Retina (tissue), 1 donor: ENCODE results near the gene MRPL23.

Source experiments
- DNase-seq: peaks from one replicate; pipeline ENCODE4 v3.0.0-alpha.2; 2016

Gene MRPL23

DNA sequence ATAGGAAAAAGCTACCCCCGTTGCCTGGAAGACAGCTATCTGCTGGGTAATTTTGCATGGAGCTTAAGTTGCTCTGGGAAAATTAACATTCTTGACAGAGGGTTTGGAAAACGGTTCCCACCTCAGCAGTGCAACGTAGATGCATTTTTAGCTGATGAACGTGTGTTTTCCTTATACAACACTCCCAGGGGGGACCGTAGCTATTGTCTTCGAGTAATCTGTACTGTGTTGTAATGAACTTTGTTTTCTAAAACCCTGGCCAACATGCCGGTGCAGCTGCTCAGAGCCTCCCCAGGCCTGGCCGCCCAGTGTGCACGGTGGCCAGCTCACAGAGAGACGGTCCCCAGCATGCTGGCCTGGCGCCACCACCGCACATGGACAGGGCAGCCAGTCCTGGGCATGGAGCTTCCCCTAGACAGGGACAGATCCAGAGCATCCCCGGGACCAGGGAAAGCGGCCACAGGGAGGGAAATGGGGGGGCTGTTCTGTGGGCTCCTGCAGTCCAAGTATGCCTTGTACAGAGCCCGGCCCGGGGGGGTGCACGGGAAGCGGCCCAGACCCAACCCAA is 25.5 kb upstream of the MRPL23 start:
- DNase-seq: no peak

DNA sequence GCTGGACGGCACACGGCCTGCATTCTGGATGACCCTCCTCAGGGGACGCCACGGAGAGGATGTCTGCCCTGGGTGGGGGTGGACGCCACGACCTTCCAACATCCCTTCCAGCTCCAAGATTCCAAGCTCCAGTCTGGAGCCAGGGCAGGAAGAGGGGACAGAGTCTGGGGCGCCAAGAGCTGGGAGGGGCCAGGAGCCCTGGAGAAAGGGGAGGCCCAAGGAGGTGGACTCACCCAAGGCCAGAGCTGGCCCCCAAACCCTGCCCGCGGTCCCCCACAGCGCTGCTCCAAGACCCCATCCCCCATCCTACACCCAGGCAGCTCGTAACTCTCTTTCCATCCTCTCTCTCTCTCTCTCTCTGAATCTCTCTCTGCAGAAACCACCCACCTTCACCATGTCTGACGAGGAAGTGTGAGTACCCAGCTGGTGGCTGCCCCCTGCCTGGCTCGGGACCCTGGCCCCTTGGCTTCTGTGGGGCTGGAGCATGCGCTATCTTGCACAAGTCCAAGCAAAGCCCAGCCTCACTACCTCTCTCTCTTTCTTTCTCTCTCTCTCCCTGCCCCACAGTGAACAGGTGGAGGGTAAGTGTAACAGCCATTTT is 24.6 kb upstream of the MRPL23 start:
- no peak for DNase-seq

DNA sequence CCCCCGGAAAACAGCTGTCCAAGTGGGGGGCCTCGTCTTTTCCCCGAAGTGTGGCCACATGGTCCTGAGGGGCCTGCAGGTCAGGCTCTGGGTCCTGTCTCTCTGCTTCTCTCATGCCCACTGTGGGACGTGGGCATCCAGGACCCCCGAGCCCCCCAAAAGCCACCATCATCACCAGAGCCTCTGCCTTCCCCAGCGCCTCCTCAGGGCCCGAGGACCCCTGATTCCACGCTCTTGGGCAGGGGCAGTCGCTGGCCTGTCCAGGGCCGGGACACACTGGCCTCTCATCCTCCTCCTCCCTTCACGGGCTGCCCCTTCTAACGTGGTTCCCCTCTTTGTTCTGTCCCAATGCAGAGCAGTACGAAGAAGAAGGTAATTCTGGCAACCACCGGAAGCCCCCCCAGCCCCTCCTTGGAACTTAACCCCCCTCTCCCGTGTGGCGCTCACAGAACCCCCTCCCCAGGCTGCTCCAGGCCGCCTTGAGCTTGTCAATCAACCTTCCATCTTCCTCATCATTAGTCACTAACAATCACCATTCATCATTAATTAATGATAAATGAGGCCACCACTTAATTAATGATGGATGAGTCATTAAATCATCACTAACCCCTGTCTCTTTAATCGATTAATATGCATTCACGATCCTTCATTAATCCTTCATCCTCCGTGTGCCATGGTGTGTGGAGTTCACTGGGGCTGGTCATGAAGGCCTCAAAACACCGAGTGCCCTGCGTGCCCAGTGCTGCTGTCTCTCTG is 23.8 kb upstream of the MRPL23 start:
- DNase-seq: no peak

DNA sequence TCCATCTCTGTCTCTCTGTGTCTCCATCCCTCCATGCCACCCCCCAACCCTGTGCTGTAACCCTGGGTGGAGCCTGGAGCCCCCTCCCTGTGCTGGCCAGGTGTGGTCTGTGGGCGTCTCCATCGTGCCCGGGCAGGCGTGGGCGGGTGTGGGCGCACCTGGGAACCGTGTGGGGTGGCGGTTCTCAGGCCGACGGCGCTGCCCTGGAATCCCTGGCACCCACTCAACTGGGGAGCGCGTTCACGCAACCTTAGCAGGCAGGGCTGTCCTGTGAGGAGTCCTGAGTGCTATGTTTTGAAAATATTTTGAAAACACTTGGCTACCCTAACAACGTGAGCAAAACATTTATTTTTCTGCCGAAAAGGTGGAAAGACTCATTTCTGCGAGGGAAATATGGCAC is 23.0 kb upstream of the MRPL23 start:
- DNase-seq: no peak

DNA sequence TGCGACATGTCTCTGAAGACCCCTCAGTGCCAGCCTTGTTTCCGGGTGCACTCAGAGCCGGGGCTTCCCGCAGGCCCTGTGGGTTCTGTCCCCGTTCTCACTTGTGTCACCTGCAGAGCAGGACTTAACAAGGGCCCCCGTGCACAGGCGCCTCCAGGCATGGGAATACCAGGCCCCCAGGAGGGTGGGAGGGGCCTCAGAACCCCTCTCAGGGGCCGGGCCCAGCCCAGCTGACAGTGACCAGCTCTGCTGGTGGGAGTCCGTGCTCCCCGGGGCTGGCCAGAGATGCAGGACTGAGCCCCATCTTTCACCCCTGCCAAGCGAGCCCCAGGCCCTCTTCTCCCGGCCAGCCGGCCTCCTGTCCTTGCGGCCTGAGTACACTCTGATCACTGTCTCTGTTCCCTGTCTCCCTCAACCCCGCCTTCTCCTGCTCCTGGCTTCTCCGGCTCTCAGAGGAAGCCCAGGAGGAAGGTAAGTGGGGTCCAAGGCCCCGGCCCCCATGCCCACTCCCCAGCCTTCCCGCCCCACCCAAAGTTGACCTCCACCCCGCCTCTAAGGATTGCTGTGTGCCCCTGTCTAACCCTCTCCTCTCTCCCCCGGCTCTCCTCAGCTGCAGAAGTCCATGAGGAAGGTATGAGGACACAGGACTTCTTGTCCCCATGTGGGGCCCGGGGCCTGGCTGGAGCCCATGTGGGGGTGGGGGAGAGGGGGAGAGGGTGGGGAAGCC is 22.3 kb upstream of the MRPL23 start:
- no peak for DNase-seq

DNA sequence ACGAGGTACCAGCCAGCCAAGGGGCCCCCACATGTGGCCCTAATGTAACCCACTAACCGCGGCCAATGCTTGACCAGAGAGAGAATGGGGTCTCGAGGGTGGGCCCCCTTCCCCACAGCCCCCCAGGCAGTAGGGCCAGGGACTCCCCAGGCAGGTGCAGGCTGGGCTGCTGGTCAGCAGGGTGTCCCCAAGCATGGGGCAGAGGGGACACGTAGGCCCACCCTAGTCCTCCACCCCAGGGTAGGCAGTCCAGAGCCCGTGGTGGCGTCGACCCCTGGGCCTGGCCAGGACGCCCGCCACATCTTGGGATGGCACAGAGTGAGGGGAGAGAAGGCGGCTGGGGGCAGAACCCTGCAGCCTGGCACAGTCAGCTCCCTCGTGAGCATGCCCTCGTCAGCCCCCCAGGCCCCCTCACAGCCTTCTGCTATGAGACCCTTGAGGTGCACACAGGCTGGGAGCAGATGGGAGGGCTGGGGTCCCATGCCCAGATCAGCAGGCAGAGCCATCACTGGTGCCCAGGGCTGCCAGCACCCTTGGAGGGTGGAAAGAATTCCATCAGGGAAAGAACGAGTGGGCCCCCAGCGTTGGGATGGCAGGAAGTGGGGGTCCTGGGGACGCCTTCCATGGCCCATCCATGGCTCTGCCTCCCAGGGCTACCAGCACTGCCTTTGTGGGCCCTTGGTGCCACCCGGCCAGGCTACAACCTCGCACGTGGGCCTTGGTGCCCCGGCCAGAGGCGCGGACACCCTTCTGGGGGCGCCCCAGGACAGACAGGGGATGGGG is 21.6 kb upstream of the MRPL23 start:
- DNase-seq: no peak

DNA sequence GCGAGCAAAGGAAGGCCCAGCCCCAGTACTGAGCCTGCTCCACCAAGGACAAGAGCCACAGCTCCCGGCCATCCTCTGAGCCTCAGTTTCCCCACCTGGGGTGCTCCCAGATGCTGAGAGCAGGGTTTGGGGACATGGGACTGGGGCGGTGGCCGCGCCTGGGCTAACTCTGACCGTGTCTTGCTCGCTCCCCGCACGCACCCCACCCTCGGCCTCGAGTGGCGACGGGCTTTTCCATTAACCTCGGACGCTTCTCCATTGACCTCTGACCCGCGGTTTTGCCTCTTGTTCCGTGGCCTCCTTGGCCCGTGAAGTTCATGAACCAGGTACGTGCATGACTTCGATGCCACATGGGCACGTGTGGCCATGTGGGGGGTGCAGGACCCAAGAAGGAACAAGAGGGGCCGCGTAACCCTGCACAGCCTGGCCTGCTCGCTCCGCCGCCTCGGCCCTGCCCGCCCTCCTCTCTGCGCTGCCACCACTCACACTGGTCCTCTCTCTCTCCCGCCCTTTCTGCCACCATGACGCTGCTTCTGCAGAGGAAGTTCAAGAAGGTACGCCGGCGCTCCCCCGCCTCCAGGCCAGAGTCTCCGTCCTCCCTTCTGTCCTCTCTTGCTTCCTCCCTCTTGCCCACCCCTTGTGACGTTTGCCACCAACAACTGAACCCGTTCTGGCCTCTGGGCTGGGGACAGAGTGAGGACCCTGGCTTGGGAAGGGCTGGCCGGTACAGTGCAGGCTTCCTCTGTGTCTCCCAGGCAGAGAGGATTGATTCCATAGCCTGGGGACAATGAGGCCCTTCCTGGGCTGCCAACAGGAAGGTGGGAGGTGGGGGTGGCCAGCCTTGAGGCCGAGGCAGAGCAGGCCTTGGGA is 20.7 kb upstream of the MRPL23 start:
- DNase-seq: no peak

DNA sequence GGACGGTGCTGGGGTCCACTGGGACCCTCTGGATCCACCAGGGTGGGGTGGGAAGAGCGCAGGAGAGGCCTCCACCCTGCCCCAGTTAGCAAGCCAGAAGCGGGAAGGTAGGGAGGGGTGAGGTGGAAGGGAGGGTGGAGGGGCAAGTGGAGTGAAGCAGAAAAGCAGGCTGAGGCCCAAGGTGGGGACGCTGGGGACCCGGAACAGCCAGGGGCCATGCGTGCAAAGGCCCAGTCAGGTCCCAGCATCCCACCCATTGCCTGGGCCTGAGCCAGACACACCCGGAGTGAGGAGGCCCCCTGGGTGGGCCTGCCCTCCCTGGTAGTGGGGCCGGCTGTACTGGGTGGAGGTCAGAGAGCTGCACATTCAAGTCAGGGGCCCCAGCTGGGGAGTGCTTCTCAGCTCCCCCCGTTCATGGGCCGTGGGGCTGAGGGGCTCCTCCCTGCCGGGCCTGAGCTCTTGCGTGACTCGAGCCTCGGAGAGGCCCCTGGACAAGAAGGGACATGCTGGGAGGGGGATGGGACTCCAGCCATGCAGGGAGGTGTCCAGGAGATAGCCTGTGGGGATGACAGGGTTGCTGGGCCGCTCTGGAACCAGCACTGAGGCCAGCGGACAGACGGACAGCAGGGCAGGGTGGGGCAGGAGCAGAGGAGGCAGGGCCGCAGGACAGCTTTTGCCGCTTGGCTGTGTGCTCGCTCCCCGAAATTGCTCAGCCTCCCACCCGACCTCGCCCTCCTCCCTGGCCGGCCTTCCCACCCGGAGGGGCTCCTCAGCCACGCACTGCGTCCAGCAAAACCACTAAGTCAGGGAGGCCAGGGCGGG is 19.9 kb upstream of the MRPL23 start:
- no peak for DNase-seq

DNA sequence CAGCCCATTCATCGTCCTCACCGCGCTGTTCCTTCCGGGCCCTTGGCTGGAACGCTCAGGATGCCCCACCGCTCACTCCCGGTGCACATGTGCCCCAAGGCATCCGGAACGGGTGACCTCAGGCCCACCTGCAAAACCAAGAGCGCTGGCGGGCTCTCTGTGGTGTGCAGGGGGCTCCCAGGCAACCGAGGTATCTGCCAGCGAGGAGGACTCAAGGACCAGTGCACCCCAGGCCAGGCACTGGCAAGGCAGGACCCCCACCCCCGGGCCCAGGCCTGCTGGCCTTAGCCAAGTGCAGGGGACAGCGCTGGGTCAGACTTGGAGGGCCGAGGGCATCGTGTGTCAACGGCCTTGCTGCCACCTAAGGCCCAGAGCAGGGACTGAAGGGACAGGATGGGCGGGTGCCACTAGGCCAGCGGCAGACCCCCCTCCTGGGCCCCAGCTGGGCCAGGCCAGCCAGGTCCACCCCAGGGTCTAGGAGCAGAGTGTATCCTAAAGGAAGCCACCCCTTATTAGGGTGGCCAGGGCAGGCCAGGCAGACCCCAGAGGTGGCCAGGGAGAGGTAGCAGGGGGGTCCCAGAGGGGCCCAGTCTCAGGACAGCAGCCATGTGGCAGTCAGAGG is 19.2 kb upstream of the MRPL23 start:
- no peak for DNase-seq

DNA sequence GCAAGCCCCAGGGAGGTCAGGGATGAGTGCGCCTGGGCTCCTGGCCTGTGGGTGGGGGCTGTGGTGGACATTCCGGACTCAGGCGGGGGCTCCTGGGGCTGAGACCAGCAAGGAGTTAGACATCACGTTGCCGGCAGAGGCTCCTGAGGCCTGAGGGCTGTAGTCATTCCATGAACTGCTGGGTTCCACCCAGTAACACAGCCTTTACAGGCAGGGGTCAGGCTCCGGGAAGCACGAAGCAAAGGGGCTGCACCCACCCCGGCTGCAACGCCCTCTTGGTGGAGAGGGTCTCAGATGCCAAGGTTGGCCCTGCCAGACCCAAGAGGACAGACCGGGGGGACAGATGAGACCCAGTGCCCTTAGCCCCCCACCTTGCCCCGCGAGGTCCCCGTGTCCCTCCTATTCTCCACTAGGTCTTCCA is 18.7 kb upstream of the MRPL23 start:
- no peak for DNase-seq

DNA sequence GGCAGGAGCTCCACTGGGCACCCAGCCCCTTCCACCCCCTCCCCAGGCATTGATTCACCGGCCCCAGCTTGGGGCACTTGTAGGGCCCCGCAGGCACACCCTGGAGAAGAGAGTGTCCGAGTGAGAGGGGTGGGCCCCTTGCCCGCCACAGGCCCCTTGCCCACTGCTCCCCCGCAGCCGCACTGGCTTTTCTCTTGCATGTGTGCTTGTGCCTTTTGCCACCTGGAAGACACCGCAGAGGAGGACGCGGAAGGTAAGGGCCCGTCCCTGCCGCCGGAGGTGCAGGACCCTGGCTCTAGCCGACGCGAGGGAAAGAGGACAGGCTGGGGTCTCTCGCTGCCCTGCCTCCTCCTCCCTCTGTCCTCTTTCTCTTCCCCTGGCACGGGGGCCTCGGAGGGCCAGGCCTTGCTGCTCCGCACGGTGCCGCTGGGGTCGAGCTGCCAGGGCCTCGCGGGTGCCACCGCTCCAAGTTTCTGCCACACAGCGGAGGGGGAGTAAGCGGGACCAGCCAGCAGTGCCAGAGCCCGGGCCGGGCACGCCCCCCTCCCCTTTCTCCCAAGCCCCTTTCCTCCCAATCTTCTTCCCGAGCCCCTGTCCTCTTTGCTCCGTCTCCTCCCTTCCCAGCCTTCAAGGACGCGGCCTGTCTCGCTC is 18.1 kb upstream of the MRPL23 start:
- DNase-seq: no peak

DNA sequence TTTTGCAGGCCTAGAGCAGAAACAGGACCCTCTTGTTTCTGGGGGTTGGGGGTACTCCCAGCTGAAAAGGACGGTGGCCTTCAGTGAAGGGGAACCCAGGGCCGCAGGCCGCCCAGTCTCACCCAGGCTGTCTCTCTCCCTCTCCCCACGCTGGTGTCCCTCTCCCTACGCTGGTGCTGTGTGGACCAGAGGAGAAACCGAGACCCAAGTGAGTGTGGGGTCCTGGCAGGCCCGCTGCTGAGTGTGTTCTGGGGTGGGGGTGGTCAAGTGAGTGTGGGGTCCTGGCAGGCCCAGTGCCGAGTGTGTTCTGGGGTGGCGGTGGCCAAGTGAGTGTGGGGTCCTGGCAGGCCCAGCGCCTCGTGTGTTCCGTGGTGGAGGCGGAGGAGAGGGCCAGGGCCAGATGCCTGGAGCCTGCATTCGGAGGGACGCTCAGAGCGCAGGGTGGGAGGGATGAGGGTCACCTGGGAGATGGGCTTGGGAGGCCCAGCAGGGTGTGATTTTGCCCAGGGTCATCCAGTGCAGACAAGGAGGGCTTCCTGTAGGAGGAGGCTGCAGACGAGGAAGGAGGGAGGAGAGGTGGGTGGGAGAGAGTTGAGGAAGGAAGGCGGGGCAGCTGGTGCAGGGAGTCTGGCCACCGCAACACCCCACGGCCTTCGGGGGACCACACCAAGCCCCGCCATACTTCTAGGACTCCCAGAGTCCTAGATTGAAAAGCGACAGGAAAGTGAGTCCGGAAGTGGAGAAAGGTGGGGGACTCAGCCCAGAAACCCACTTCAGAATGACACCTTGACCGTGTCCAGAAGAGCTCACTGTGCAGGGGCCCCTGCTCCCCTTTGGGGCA is 17.3 kb upstream of the MRPL23 start:
- DNase-seq: no peak

DNA sequence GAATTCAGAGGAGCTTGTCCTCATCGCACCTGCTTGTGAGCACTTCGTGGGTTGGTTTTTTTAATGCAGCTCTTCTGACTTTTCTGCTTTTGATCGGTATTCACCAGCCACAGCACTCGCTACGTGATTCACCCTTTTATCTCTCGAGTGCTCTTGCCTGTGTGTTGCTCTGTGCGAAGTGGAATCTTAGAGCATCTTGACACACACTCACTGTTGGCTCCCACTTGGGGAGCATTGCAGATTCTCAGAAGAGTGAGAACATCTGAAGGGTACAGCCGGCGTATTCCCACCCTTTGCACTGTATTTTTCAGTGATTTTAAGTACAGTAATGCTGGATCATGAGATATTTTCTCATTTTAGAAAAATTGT is 16.7 kb upstream of the MRPL23 start:
- DNase-seq: no peak

DNA sequence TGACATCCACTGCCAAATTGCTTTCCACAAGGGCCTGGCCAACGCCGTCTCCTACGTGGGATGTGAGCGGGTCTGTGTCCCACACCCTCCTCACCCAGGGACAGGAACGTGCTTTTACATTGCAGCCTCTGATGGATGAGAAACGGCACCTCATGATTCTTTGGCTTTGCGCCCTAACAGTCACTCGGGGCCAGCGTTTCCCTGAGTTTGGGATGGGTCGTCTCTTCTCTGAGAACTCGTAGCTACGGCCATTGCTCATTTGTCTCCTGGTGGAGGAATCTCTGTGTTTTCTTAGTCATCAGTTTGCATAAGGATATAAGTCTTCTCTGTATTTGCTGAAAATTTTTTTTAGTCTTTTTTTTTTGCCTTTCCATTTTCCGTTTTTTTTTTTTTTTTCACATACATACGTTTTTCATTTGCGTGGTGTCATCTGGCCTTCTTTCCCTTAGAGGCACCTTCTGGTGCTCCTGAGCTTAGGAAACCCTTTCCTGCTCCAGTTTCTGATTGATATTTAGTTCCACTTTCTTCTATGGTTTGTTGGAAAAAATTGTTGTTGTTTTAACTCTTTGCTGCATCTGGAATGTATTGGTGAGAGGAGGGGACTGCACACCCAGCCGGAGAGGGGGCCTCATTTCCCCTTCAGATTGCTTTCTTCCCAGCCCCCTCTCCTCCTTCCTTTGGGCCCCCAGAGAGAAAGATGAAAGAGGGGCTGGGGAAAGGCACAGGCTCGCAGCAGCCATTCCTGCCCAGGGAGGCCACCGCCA is 15.6 kb upstream of the MRPL23 start:
- no peak for DNase-seq

DNA sequence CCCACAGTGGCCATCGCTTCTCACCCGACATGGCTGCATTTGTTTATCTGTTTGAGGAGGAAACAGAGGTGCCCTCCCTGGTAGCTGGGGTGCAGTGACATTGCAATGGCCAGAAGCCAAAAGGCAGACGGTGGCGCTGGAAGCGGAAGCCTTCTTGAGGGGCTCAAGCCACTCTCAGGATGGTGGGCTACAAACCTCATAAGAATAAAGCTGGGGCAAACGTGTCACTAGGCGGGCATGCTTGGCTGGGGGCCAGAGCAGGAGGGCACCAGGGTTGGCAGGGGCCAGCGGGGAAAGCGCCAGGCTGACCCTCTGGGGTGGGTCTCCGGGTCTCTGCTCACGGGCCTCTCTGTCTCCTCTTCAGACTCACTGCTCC is 15.0 kb upstream of the MRPL23 start:
- DNase-seq: no peak

DNA sequence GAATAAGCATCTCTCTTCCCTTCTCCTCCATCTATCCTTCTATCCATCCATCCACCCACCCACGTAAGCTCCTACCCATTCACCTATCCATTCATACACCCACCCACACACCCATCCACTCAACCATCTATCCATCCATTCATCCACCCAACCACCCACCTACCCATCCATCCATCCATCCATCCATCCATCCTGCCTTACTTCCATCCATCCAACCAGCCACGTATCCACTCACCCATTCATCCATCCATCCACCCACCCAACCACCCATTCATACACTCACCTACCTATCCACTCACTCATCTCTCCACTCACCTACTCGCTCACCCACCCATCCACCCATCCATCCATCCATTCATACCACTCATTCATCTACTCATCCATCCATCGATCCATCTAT is 14.5 kb upstream of the MRPL23 start:
- no peak for DNase-seq

DNA sequence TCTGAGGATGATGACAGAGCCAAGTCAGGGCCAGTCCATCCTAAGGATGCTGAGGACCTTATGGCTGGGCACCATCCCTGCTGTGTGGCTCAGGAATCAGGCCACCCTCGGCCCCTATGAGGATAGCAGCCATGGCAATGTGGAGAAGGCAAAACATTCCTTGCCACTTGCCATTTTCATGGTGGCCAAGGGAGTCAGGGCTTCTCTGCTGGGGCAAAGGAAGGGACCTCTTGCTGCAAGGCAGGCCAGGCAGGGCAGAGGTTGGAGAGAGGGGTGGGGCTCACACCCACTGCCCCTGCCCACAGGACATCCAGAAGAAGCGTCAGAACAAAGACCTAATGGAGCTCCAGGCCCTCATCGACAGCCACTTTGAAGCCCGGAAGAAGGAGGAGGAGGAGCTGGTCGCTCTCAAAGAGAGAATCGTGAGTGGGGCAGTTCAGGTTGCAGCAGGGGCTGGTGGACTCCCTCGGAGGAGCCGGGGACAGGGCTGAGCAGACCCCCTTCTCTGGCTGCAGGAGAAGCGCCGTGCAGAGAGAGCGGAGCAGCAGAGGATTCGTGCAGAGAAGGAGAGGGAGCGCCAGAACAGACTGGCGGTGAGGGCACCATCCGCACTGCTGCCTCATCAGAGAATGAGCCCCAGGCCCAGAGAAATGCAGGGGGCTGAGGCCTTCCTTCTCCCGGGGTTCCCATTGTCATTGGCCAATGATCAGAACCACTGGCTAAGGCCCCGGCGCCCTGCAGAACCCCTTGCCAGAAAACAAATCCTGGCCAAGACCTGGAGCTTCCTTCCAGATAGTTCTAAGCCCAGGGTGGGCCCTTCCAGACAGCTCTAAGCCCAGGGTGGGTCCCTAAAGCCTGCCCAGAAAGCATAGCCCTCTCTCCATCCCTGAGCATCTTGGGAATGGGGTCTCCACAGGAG is 13.5 kb upstream of the MRPL23 start:
- no peak for DNase-seq
